Ishikawa (cell line): ENCODE results near the gene ZCCHC13.

ENCODE experiments used
- CREB1 ChIP-seq: IDR thresholded peaks from 2 replicates; pipeline ENCODE4 v1.6.1; 2012; ENCODE audit warnings: low read depth
- EP300 ChIP-seq: IDR thresholded peaks from 2 replicates; pipeline ENCODE4 v1.6.1; 2012; ENCODE audit warnings: borderline replicate concordance
- NFIC ChIP-seq: IDR thresholded peaks from 2 replicates; pipeline ENCODE4 v1.6.1; 2012
- RAD21 ChIP-seq: IDR thresholded peaks from 2 replicates; pipeline ENCODE4 v1.6.1; 2012; ENCODE audit warnings: low read depth
- TAF1 ChIP-seq: IDR thresholded peaks from 2 replicates; pipeline ENCODE4 v1.6.1; 2012; ENCODE audit warnings: low read depth, mild to moderate bottlenecking
- TEAD4 ChIP-seq: IDR thresholded peaks from 2 replicates; pipeline ENCODE4 v1.6.1; 2012
- ZBTB7A ChIP-seq: IDR thresholded peaks from 2 replicates; pipeline ENCODE4 v1.6.1; 2012; ENCODE audit warnings: low read depth
- TF ChIP-seq, protein P1 (sequence below): IDR thresholded peaks from 2 replicates; pipeline ENCODE4 v1.6.1; 2012; ENCODE audit warnings: low read depth, mild to moderate bottlenecking
- TF ChIP-seq, protein P2 (sequence below): IDR thresholded peaks from 2 replicates; pipeline ENCODE4 v1.6.1; 2012

DNA sequence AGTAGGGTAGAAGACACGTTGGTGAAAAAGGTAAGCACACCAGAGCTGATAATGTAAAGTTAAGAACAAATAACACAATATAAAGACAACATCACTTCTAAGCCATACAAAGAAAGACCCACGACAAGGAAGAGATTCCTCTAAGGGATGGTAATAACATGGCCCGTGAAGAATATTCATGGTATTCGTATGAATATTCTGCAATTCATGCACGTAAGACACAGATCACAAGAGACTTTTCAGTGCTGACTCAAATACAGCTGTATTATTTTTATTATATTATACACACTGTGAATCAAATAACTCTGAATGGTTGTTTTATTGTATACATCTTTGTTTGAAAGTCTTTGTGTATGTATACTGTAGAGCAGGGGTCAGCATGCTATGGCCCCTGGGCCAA is 29.5 kb upstream of the ZCCHC13 start:
- TF ChIP-seq TAF1 (no peak), EP300 (no peak), RAD21 (no peak), NFIC (no peak), TEAD4 (no peak), CREB1 (no peak), ZBTB7A (no peak)
- TF ChIP-seq, protein P1, sequence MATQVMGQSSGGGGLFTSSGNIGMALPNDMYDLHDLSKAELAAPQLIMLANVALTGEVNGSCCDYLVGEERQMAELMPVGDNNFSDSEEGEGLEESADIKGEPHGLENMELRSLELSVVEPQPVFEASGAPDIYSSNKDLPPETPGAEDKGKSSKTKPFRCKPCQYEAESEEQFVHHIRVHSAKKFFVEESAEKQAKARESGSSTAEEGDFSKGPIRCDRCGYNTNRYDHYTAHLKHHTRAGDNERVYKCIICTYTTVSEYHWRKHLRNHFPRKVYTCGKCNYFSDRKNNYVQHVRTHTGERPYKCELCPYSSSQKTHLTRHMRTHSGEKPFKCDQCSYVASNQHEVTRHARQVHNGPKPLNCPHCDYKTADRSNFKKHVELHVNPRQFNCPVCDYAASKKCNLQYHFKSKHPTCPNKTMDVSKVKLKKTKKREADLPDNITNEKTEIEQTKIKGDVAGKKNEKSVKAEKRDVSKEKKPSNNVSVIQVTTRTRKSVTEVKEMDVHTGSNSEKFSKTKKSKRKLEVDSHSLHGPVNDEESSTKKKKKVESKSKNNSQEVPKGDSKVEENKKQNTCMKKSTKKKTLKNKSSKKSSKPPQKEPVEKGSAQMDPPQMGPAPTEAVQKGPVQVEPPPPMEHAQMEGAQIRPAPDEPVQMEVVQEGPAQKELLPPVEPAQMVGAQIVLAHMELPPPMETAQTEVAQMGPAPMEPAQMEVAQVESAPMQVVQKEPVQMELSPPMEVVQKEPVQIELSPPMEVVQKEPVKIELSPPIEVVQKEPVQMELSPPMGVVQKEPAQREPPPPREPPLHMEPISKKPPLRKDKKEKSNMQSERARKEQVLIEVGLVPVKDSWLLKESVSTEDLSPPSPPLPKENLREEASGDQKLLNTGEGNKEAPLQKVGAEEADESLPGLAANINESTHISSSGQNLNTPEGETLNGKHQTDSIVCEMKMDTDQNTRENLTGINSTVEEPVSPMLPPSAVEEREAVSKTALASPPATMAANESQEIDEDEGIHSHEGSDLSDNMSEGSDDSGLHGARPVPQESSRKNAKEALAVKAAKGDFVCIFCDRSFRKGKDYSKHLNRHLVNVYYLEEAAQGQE = no peak
- TF ChIP-seq, protein P2, sequence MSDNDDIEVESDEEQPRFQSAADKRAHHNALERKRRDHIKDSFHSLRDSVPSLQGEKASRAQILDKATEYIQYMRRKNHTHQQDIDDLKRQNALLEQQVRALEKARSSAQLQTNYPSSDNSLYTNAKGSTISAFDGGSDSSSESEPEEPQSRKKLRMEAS = no peak
